ENCODE data around the gene ANKRD63. TPM values are rescaled to one million over a fixed set of nuclear protein-coding genes. Genes with fewer than 3 reads are reported as not detected.

Gene ANKRD63
- total and polyA plus RNA-seq, 2 of the 8 experiments (the other 6 are each of a cell fraction or from before 2014, with no cell fraction given), result 0.18 to 0.26 TPM

GRCh38 chr15:40265355-40265754, 17.5 kb downstream of the ANKRD63 start:
- Histone ChIP-seq H2BK15ac (ENCODE audit: low read length) (no peak overlapping the region), H4K91ac (replicated peaks; ENCODE audit: insufficient read length, low read length) (no peak overlapping the region), H3K27me3 (replicated peaks in 1 of 4; ENCODE audit: control insufficient read depth in 3 of 4, extremely low read depth in 1 of 4, insufficient read depth in 3 of 4, low read length in 3 of 4) (no peaks in the 10 kb centered on the region), H3K9ac (replicated peaks in 1 of 4; ENCODE audit: extremely low read depth in 1 of 4, low read depth in 3 of 4, low read length in 3 of 4) (no peak overlapping the region), H4K5ac (ENCODE audit: insufficient read length, low read depth, low read length) (no peak overlapping the region), H3K23ac (ENCODE audit: insufficient read length) (no peak overlapping the region), H3K4me1 (replicated peaks in 1 of 4; ENCODE audit: control insufficient read depth in 3 of 4, insufficient read depth in 4 of 4, low read length in 3 of 4) (peaks cover 0 to 4% (median under 1%) of the 10 kb centered on the region in 4 experiments; a peak in 4 of 7 replicates), H3K14ac (ENCODE audit: insufficient read length) (no peak overlapping the region), H2BK5ac (ENCODE audit: low read depth, low read length) (no peak overlapping the region), H3K79me1 (ENCODE audit: low read depth, low read length) (no peaks in the 10 kb centered on the region), H3K27ac (ENCODE audit: low read depth, low read length) (no peak overlapping the region), H3K4ac (replicated peaks; ENCODE audit: insufficient read length, low read depth, low read length) (no peak overlapping the region), H3K4me2 (ENCODE audit: insufficient read depth in 1 of 2, low read depth in 2 of 2, low read length in 2 of 2) (no peak overlapping the region), H3K9me3 (ENCODE audit: insufficient read depth in 2 of 2, low read depth in 1 of 2, low read length in 1 of 2) (no peaks in the 10 kb centered on the region), H3K4me3 (ENCODE audit: extremely low read depth in 1 of 4, insufficient read depth in 2 of 4, low read depth in 3 of 4, low read length in 4 of 4) (no peak overlapping the region), H4K8ac (ENCODE audit: extremely low read depth, insufficient read depth, low read length) (no peak overlapping the region), H2BK12ac (ENCODE audit: low read depth, low read length) (no peak overlapping the region), H3K56ac (replicated peaks; ENCODE audit: insufficient read length, low read depth, low read length) (no peak overlapping the region), H4K20me1 (replicated peaks in 1 of 2; ENCODE audit: control insufficient read depth in 1 of 2, insufficient read depth in 2 of 2, low read length in 2 of 2) (no peaks in the 10 kb centered on the region), H3K79me2 (ENCODE audit: control insufficient read depth in 1 of 2, insufficient read depth in 2 of 2, low read length in 2 of 2) (no peaks in the 10 kb centered on the region), H2BK120ac (replicated peaks; ENCODE audit: low read depth, low read length) (no peak overlapping the region), H2AFZ (ENCODE audit: low read length) (no peak overlapping the region), H2BK20ac (ENCODE audit: low read length) (no peak overlapping the region), H3K23me2 (ENCODE audit: low read depth, low read length) (no peaks in the 10 kb centered on the region), H3K18ac (ENCODE audit: extremely low read depth, low read length) (no peak overlapping the region), H3K36me3 (ENCODE audit: control insufficient read depth in 2 of 4, insufficient read depth in 4 of 4, low read length in 3 of 4) (peaks cover 0 to 6% (median 0%) of the 10 kb centered on the region in 4 experiments; a peak in 2 of 8 replicates), H2AK5ac (ENCODE audit: low read depth, low read length) (no peak overlapping the region)
- no peak for TF ChIP-seq POU5F1 (IDR thresholded peaks at IDR 0.05; ENCODE audit: low read depth, low read length)
- FAIRE-seq (no peak), DNase-seq (ENCODE audit: low read depth in 1 of 2, low spot score in 2 of 2) (no peak)
- WGBS, 2 experiments (ENCODE audit: extremely low coverage in 1 of 2, insufficient coverage in 1 of 2, insufficient read length in 1 of 2, insufficient replicate concordance in 2 of 2, low coverage in 1 of 2, low lambda C conversion rate in 2 of 2, missing lambda C conversion rate in 1 of 2), result 86% methylated on average over 10 of the region's 10 CpGs; no CpG with 5 or more reads in 1 of the 2 experiments
- POLR2A ChIA-PET (ENCODE audit: partially characterized antibody), result interaction anchor here (1.2 to 2.5 kb wide), 4 partner anchors 12 to 35 kb away, joined by 4 to 9 read pairs (median 4); partner anchors contain the start of gene PAK6
- CTCF ChIA-PET (ENCODE audit: partially characterized antibody), result interaction anchor here (1.2 to 46.3 kb wide), 5 partner anchors 2 to 73 kb away, joined by 4 to 1340 read pairs (median 538); partner anchors contain the start of gene PAK6

All from H1 (cell line).